ENCODE data around the gene KRTAP4-4.

The KRTAP4-4 gene

DNA sequence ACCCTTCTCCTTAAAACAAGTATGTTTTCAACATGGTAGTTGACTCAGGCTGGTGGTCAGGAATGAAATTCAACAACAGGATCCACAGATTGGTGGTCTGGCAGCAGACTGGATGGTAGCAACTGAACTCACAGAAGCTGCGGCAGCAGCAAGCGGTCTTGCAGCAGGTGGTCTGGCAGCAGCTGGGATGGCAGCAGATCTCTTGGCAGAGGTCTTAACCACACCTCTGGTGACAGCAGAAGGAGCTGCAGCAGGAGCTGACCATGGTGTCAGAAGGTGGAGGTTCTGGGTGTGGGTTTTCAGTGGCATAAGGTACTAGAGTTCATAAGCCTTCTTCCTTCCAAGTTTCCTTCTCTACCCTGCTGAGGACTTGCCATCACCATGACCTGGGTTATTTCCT, 26.3 kb upstream of the KRTAP4-4 start:
- Histone ChIP-seq H3K36me3 (ENCODE audit: insufficient read depth) (no peaks in the 10 kb centered on the region), H3K4me3 (IDR thresholded peaks at IDR 0.05; ENCODE audit: insufficient read depth, low read depth, low read length) (no peak overlapping the region), H3K79me2 (ENCODE audit: insufficient read depth, low read depth) (no peaks in the 10 kb centered on the region), H3K27me3 (ENCODE audit: insufficient read depth, low read depth) (no peaks in the 10 kb centered on the region), H3K4me2 (no peak overlapping the region), H4K20me1 (ENCODE audit: insufficient read depth) (no peaks in the 10 kb centered on the region), H3K9ac (no peak overlapping the region), H2AFZ (ENCODE audit: low read depth) (no peak overlapping the region), H3K27ac (no peak overlapping the region), H3K4me1 (ENCODE audit: low read depth, poor library complexity, severe bottlenecking) (no peaks in the 10 kb centered on the region)
- no peak for TF ChIP-seq CTCF (conservative IDR thresholded peaks at IDR 0.05; ENCODE audit: low read depth, low read length)

DNA sequence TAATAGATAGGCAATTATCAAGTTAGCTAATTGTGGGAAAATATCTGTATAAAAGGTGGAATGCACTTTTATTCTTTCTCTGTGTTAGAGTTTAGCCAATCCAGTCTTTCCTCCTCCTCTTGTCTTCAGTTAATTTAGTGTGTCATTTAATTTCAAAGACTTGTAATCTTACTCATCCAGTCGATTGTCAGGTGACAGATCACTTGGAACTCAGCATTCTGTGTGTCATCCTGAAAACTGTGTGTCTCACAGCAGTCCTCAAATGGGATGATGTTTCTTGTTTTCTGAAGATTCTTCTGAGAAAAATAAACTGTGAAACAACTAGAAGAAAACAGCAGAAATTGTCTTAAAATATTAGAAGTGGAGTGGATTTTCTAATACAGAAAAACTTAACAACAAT, 24.5 kb upstream of the KRTAP4-4 start:
- no peak for TF ChIP-seq CTCF (conservative IDR thresholded peaks at IDR 0.05; ENCODE audit: low read depth, low read length)
- H3K4me2 ChIP-seq, result no peak overlapping the region
- no peaks in the 10 kb centered on the region for H3K79me2 ChIP-seq (ENCODE audit: insufficient read depth, low read depth)
- H3K4me3 ChIP-seq (IDR thresholded peaks at IDR 0.05; ENCODE audit: insufficient read depth, low read depth, low read length), result no peak overlapping the region
- H3K36me3 ChIP-seq (ENCODE audit: insufficient read depth), result no peaks in the 10 kb centered on the region
- no peaks in the 10 kb centered on the region for H3K27me3 ChIP-seq (ENCODE audit: insufficient read depth, low read depth)
- H3K9ac ChIP-seq, result no peak overlapping the region
- no peak overlapping the region for H3K27ac ChIP-seq
- H4K20me1 ChIP-seq (ENCODE audit: insufficient read depth), result no peaks in the 10 kb centered on the region
- no peaks in the 10 kb centered on the region for H3K4me1 ChIP-seq (ENCODE audit: low read depth, poor library complexity, severe bottlenecking)
- H2AFZ ChIP-seq (ENCODE audit: low read depth), result no peak overlapping the region

GRCh38 chr17:41184480-41184961, 24.0 kb upstream of the KRTAP4-4 start, which contains the start of gene KRTAP4-1:
KRTAP4-1 (minus strand) TSS chr17:41184911; CDS start chr17:41184854, 57 bp downstream.
- TF ChIP-seq CTCF (conservative IDR thresholded peaks at IDR 0.05; ENCODE audit: low read depth, low read length), result no peak
- H3K4me2 ChIP-seq, result no peak within 1 kb of the TSS
- no peak within 1 kb of the TSS for H3K9ac ChIP-seq
- H2AFZ ChIP-seq (ENCODE audit: low read depth), result no peak within 1 kb of the TSS
- H3K27me3 ChIP-seq (ENCODE audit: insufficient read depth, low read depth), result no peaks in the 10 kb centered on the region
- no peaks in the 10 kb centered on the region for H3K36me3 ChIP-seq (ENCODE audit: insufficient read depth)
- no peaks in the 10 kb centered on the region for H3K79me2 ChIP-seq (ENCODE audit: insufficient read depth, low read depth)
- no peaks in the 10 kb centered on the region for H4K20me1 ChIP-seq (ENCODE audit: insufficient read depth)
- H3K4me1 ChIP-seq (ENCODE audit: low read depth, poor library complexity, severe bottlenecking), result no peaks in the 10 kb centered on the region
- H3K27ac ChIP-seq, result no peak within 1 kb of the TSS
- H3K4me3 ChIP-seq (IDR thresholded peaks at IDR 0.05; ENCODE audit: insufficient read depth, low read depth, low read length), result no peak within 1 kb of the TSS

DNA sequence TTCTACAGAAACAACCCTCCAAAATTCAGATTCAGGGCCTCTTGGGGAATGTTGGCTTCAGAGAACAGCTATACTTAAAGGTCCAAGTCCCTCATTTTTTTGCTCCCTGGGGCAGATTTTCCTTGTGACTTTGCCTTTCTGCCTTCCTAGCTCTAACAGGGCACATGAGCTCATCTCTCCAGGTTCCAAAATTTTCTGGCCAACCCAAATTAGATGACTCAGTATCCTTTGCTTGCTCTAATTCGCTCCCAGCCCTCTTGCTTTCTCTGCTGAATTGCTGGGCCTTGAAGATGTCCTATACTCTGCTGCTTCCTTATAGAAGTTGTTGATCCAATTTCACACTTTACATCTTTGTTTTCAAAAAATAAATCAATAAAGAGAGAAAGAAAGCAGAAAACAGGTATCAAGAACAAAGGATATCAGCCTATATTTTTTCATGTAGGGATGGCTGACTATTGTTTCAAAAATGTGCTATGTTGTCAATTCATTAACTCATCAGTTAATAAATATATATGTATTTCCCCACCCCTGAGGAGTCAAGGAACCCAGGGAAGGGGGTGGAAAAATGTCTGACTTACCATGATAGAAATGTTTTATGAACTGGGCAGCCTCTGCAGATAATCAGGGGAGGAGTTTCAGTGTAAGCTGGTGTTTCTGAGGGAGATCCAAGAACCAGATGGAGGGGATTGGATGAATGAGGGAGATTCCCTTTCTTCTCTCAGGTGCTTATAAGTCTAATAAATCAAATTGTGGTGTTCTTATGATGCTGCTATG, 18.5 kb upstream of the KRTAP4-4 start:
- TF ChIP-seq CTCF (conservative IDR thresholded peaks at IDR 0.05; ENCODE audit: low read depth, low read length), result no peak
- Histone ChIP-seq H4K20me1 (ENCODE audit: insufficient read depth) (no peaks in the 10 kb centered on the region), H3K4me3 (IDR thresholded peaks at IDR 0.05; ENCODE audit: insufficient read depth, low read depth, low read length) (no peak overlapping the region), H3K36me3 (ENCODE audit: insufficient read depth) (no peaks in the 10 kb centered on the region), H2AFZ (ENCODE audit: low read depth) (no peak overlapping the region), H3K9ac (no peak overlapping the region), H3K27me3 (ENCODE audit: insufficient read depth, low read depth) (no peaks in the 10 kb centered on the region), H3K27ac (no peak overlapping the region), H3K4me1 (ENCODE audit: low read depth, poor library complexity, severe bottlenecking) (peaks cover 10% of the 10 kb centered on the region), H3K79me2 (ENCODE audit: insufficient read depth, low read depth) (no peaks in the 10 kb centered on the region), H3K4me2 (no peak overlapping the region)
